GM18519 (cell line): ENCODE results near the gene HS6ST1.
"Not testable (repeated sequence)": the region's sequence is repeated elsewhere in the genome, so short reads cannot be mapped to it uniquely, and the experiment has no call there.

Experiments
- ATAC-seq: cut with Tn5 transposase; IDR thresholded peaks from one replicate; pipeline ENCODE4 v1.9.1; 2021; ENCODE audit warnings: mild to moderate bottlenecking, moderate library complexity; ENCODE audit not compliant: unreplicated experiment, low FRiP score

The HS6ST1 gene

DNA sequence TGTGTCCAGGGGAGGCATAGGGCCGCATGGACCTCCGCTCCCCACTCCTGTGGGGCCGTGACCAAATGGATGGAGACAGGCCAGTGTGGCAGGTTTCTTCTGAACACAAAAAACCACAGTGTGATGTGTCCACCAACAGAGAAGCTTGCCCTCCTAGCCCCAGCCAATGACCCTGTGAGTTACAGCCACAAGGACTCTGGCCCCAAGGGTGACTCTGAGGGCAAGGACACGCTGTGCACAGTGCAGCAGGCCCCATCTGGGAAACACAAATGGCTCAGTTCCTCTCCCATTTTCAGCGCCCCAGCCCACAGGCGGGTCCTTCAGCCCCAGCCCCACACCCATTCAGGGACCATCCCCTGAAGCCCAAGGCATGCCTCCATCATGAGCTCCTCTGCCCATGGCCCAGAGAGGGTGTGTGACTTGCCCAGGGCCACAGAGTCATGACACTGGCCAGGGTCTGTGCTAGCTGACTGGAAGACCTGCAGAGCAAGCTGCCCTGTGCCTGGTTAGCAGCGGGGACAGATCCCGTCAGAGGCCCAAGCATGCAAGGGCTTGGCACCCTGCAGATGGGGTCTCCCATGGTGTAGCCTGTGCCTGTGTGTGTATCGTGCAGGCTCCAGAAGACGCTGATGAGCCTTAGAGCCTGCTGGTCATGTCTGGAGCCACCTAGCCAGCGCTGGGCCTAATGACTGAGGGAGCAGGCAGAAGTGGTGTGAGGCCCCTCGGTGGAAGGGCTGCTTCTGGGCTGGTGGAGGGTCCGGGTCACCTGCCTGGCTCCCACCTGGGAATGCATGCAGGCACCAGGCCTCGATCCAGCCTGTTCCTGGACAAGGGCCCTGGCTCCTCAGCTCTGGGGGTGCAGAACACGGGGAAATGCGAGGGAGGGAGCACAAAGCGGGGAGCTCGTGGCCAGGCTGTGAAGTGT, 47.7 kb downstream of the HS6ST1 start:
- ATAC-seq = no peak

DNA sequence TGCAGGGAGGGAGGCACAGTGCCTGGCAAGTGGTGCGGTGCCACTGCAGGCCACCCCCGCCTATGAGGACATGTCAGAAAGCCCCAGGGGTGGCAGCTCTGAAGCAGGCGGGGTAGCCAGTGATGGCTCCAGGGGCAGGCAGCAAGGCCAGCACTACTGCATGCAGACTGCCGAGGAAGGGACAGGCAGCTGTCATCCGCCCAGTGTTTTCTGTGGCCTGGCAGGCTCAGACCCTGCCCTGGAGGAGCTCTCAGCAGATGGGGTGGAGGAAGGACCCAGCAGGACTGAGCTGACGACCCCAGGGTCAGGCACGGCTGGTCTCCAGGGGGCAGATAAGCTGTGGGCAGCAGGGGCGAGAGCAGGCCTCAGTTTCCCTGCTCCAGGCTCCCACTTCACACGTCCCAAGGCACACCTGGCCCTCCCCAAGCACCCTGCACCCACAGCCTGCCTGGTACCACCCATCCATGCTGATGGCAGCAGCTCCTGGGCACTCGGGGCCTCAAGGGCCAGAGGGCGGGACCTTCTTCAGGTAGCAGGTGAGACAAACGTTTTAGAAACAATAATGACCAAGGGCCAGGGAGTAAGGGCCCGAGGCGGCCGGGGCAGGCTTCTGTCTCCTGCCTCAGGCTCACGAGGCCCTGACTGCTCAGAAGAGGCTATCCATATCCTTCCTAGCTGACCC, 48.5 kb downstream of the HS6ST1 start:
- ATAC-seq = no peak

DNA sequence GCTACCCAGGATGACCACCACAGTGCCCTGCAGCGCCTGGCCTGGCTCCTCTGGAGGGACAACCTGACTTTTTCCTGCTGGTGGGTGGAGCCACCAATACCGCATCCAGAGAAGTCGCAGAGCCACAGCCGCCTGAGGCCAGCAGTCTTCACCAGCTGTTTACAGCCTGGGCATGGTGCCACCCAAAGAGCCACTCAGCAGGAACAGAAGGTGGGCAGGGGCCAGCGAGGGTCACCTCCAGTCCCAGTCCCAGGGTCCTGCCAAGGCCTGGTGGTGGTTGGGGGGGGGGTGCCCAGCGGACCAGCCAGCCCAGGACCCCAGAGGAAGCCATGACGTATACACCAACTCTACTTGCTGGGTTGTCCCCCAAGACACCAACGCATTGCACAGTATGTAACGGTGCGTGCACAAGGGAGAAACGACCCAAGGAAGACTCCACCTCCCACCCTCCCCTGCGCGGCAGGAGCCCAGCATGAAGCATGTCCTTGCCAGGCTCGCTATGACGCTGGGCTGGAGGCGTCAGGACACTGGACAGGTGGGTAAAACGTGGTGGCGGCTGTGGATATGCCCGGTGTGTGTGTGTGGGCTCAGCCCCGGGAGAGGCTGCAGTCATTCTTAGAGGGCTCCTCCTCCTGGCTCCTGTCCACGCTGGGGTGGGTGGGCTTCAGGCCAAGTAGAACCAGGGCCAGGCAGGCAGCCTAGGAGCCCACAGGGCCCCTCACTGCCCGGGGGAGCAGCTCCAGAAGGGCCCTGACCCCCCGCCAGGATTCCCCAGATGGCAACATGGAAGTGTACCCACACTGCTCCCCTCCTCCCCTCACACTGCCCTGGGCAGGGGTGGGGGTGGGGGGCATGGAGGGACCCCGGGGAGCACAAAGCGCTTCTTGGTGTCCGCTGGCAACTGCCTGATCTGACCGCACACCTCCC, 49.3 kb downstream of the HS6ST1 start:
- no peak for ATAC-seq

DNA sequence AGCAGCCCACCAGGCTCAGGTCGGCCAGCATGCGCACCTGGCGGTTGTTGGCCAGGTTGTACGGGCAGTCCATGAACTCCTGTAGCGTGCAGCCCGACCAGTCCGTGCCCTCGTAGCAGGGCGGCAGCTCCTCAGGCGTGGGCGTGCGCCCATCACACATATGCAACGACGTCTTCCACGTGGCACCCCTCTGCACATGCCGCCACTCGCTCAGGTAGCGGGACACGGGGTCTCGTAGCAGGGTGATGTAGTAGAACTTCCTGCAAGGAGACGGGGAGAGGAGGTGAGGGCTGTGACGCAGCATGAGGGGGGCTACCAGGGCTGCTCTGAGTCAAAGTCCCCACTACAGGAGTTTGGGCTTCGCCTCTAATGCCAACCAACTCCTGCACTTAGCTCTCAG, 50.1 kb downstream of the HS6ST1 start:
- not testable (repeated sequence) for ATAC-seq

DNA sequence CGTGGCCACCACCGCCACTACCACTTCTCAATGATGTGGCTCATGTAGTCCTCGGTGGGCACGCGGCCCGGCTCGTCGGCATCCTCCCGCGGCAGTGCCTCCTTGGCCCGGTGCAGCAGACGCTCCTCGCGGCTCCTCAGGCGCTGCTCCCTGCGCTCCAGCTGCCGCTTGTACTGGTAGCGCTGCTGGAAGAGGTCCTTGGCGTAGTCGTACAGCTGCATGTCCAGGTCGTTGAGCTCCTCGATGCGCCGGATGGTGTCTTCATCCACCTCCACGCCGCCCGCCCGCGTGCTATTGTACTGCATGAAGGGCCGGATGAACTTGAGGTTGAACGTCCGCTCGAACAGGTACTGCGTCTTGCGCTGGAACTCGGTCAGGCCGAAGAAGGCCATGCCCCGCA, 50.5 kb downstream of the HS6ST1 start:
- ATAC-seq = not testable (repeated sequence)

DNA sequence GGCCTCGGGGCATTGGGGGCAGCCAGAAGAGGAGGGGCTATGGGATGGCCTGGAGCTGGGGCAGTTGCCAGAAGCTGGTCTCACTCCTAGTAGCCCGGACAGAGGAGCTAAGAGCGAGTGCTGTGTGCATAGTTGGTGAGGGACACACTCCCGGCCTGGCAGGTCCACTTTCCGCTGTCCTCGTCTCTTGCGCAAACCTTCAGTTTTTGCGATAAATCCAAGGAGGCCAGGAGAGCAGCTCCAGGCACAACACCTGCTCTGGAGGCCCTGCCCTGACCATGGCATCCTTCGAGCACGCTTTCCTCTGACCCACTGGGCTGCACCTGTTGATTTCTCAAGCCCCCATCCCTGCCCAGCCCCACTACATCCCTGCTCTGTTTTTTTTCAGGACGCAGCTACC, 51.0 kb downstream of the HS6ST1 start:
- not testable (repeated sequence) for ATAC-seq

DNA sequence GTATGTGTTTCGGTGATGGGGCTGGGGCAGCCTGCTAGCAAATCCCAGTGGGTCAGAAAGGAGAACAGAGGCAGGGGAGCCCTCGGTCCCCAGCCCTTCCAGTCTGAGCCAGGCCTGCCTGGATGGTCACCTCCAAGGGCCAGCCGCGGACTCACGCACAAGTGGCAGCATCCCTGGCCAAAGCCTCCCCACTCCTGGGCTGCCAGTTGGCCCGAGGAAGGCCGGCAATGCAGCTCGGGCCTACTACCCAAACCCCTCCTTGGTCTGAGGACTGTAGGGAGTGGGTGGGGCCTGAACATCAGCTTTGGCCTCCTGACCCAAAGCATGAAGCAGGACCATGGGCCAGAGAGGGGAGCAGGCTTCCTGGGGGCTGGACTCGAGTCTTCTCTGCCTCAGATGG, 51.5 kb downstream of the HS6ST1 start:
- not testable (repeated sequence) for ATAC-seq

DNA sequence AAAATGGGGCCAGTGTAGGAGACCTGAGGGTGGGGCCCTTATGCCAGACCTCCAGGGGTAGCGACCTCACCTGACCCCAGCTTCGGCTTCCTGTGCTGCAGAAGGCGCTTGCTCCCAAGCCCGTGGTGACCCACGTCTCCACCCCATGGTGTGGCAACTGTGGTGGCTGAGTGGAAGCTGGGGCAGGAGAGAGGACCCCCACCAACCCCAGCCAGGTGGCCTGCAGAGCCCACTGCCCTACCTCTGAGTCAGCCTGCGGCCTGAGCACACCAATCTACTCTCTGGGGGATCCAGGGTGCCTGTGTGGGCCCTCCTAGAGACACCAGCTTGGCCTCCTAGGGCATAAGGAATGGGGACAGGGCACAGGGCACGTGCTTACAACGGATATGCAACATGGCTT, 52.2 kb downstream of the HS6ST1 start:
- ATAC-seq = not testable (repeated sequence)

DNA sequence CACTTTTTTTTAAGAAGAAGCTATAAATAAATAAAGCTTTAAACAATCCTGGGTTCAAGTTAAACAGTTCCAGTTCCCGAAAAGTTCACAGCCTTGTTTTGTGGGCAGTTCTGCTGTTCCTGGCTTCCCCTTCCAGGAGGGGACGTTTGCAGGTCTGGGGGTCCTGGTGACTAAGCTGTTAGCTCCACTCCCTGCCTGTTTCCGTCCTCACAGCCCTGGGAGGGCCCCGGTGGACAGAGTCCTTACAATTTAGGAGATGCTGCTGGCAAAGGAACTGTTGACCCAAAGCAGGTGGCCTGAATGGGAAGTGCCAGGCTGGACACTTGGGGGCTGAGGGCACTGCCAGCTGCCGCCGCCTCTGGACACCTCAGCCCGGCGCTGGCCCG, 53.1 kb downstream of the HS6ST1 start:
- not testable (repeated sequence) for ATAC-seq

DNA sequence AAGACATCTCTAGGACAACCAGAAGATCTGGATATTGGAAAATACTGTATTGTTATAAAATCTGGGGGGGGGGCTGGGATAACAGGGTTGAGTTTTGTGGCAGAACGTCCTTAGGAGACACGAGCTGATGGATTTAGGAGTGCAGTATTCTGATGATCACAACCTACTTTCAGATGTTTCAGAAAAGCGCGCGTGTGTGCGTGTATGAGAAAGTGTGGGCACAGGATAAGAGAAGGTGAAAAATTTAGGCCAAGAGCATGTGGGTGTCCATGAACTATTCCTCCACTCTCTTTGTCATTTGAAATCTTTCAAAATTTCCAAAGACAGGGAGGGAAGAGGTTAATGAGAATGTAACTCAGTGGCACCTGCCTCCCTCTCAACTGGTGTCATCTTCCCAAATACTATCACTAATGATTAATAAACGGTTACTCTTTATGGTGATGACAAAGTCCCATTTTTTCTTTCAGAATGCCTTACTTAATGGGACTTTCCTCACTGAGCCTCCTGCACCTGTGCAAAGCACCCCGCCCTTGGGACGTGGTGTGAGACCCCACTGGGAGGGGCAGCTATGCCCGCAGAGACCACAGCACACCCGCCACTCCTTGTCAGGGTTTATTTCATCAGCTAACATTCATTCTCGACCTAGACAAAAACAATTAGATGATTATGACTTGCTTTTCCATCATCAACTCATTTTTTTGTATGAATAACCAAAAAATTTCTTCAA, 53.6 kb downstream of the HS6ST1 start:
- no peak for ATAC-seq

DNA sequence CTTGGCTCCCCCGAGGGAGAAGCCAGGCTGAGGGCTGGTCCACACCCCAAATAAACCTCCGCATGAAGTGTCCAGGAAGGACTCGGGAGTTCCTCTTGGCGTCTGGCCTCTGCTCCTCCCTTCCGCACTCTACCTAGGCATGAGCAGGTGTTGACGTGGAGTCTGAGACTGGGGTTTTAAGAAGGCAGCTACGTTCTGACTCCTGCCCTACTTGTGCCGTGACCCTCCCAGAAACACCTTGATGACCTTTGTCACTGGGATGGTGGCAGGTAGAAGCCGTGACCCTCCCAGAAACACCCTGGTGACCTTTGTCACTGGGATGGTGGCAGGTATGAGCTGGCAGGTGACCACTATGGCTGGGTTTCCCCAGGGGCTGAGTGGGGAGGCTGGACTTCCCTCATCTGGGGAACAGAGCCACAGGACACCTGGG, 54.8 kb downstream of the HS6ST1 start:
- ATAC-seq = no peak

DNA sequence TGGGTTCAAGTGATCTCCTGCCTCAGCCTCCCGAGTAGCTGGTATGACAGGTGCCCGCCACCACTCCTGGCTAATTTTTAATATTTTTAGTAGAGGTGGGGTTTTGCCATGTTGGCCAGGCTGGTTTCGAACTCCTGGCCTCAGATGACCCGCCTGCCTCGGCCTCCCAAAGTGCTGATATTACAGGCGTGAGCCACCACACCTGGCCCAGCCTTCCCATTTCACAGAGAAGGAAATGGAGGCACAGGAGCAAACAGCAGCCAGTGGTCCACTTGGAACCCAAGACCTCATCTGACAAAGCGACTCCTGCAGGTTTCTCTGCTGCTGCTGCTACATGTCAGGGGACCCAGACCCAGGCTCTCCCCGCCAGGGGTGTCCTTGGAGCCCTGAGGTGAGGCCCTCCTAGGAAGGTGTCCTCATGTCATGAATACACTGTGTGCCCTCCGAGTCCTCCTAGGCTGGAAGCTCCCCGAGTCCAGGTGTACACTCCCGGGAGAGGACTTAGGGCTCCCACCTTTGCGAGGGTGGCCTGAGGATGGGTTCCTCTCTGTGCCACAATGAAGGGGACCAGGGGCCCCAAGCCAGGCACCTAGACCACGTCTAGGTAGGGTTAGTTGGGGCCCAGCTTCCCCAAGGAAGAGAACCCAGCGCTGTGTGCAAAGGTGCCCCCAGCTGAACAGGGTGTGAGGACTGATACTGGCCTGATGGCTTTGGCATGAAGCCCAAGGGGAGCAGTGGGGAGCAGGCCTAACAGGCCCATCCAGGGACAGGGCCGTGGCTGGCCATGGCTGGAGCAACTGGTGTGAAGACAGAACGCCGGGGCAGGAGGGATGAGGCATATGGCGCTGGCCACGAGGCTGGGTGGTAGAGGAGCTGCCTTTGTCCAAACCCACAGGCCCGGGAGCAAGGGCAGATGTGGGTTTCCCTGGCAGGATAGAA, 56.1 kb downstream of the HS6ST1 start:
- no peak for ATAC-seq

DNA sequence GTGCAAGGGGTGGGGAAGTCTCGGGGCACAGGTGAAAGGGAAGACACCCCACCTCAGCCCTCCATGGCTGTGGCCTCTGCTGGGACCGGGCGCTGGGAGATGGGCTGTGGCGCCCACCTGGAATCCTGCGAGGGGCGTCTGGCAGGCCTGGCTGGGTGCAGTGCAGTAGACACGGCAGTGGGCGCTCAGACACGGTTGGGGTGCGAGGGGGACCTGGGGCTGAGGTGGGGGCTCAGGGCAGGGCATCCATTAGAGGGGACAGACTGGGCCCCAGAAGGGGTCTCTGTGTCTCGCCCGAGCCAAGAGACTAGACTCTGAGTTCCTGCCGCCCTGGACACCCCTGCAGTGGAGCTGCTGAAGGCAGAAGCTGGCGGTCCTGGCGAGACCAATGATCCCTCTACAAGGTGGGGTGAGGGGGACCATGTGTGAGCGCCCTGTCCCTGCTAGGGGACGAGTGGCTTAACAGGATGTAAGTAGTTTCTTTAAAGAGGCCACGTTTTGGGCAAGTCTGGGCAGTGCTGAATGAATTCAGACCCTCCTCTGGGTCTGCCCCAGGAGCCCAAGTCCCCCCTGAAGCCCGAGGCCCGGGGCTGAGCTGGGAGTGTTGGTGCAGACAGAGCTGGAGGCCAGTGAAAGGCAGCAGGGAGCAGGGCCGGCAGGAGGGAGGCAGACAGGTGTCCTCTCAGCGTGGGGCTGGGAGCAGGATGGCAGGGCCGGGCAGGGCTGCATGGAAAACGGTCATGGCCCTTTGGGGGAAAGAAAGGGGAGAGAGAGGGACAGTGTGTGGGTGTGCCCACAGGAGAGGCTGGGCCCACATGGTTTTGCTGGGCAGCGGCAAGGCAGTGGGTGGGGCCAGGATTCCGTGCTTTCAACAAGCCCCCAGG, 57.2 kb downstream of the HS6ST1 start:
- no peak for ATAC-seq

DNA sequence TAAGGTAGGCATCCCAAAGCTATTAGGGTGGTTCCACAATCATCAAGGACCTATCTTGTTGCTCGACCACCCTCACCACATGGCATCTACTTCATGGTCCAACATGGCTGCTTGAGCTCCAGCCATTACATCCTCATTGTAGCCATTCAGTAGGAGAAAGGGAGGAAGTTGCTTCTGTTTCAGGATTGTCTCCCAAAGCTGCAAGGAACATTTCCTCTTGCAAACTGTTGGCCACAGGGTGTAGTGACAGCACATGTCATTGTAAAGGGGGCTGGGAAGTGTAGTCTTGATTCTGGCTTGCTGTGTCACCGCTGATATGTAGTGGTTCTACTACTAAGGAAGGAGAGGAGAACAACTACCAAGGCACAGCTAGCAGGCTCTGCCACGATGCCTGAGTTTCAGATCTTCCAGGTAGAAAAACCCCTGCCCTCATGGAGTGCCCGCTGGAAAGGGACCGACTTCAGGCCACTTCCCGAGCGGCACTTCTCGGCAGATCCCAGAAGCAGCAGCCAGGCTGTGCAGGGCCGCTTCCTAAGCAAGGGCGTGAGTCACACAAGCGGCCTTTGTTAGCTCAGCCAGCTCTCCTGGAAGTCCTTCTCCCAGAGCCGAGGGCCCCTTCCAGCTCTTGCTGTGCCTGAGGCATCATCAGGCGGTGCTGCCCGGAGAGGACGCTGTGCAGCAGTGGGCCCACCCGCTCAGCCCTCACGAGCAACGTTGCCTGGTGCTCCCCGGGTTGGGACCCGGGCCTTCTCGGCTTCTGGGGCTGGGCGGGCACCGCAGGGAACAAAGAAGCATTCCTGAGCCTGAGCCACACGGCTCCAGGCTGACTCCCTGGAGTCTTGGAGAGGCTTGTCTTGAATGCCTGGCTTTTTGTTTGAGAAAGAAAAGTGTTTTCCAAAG, 58.2 kb downstream of the HS6ST1 start:
- ATAC-seq = no peak

DNA sequence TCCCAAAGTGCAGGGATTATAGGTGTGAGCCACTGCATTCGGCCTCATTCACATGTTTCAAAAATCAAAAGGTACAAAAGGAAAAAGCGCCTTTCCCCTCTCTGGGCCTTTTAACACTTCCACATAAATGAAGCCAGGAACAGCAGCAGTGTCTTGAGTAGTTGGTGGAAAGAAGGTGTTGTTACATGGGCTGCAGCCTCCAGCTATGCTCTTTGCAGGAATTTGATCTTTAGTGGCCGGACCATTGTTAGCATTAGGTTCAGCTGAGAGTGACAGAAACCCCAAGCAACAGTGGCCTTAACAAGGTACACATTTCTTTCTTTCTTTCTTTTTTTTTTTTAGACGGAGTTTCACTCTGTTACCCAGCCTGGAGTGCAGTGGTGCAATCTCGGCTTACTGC, 59.1 kb downstream of the HS6ST1 start:
- ATAC-seq = no peak

DNA sequence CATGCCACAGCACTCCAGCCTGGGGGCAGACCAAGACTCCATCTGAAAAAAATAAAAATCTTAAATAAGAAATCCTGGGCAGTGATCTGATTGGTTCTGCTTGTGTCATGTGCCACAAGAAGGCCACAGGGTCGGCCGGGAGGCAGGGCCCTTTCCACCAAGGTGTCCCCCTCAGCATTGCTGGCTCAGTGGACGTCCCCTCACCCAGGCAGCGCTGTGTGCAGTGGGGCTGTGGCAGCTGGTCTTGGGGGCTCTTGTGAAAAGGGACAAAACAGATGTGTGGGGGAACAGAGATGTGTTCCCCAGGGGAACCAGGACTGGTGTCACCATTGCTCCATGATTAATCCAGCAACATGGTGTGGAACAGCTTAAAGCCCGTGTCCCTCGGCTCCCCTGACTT, 60.5 kb downstream of the HS6ST1 start:
- no peak for ATAC-seq

DNA sequence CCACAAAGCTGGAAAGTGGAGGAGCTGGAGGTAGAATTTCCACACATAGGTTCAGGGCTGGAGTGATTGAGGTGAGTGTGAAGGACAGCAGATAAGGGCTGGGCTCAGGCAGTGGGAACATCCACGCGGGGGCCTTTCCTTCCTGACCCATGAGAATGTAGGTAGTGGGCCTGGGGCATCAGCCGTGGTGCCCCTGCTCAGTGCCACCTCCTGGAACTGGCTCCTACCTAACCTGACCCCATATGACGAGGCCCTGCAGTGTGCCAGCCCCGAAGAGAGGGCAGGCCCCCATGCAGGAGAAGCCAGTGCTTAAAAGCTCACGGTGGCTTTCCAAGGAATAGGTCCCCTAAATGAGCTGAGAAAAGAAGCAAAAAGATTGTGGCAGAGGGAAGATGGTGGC, 66.2 kb downstream of the HS6ST1 start:
- no peak for ATAC-seq
